Measurements from ENCODE around the gene SERPINB1.
"Not testable (repeated sequence)": the region's sequence is repeated elsewhere in the genome, so short reads cannot be mapped to it uniquely, and the experiment has no call there.

SERPINB1 gene

GRCh38 chr6:2841264-2842138, at the start of gene SERPINB1:
Gene SERPINB1, minus strand, starts transcription at chr6:2841863. Its CDS starts 1,277 bp downstream, at chr6:2840586.
- DNase-seq = peak; percentile 63

GRCh38 chr6:2890976-2891767, 49.5 kb upstream of the SERPINB1 start:
- no peak for DNase-seq

GRCh38 chr6:2885967-2886735, 44.5 kb upstream of the SERPINB1 start:
- DNase-seq = no peak

- no peak for DNase-seq
These were observed 43.1 kb upstream of the SERPINB1 start for GRCh38 chr6:2884804-2885203.

- DNase-seq = no peak
These were observed 42.0 kb upstream of the SERPINB1 start for GRCh38 chr6:2883673-2884072.

- DNase-seq = no peak
These were observed 39.8 kb upstream of the SERPINB1 start for GRCh38 chr6:2881423-2881822.

- not testable (repeated sequence) for DNase-seq
These were observed 38.5 kb upstream of the SERPINB1 start for GRCh38 chr6:2880156-2880555.

GRCh38 chr6:2877960-2878359, 36.3 kb upstream of the SERPINB1 start:
- DNase-seq = no peak

- DNase-seq = no peak
These were observed 35.6 kb upstream of the SERPINB1 start for GRCh38 chr6:2877057-2877882.

GRCh38 chr6:2876210-2877056, 34.8 kb upstream of the SERPINB1 start:
- no peak for DNase-seq

GRCh38 chr6:2875359-2876191, 33.9 kb upstream of the SERPINB1 start:
- DNase-seq = peak; percentile 58

GRCh38 chr6:2873643-2874042, 32.0 kb upstream of the SERPINB1 start:
- no peak for DNase-seq

- no peak for DNase-seq
These were observed 31.0 kb upstream of the SERPINB1 start for GRCh38 chr6:2872423-2873358.

- no peak for DNase-seq
These were observed 30.3 kb upstream of the SERPINB1 start for GRCh38 chr6:2871953-2872352.

- DNase-seq = no peak
These were observed 29.4 kb upstream of the SERPINB1 start for GRCh38 chr6:2871102-2871501.

- no peak for DNase-seq
These were observed 28.5 kb upstream of the SERPINB1 start for GRCh38 chr6:2870046-2870636.

- no peak for DNase-seq
These were observed 27.0 kb upstream of the SERPINB1 start for GRCh38 chr6:2868637-2869036.

- DNase-seq = no peak
These were observed 24.6 kb upstream of the SERPINB1 start for GRCh38 chr6:2866171-2866846.

All from activated CD4-positive, alpha-beta T cell treated with anti-CD3 and anti-CD28 coated beads, Interleukin-2, amount 50 U/mL, for 1 hour (primary cell).